Stomach (tissue), 9 donors: Measurements from ENCODE around the gene PIMREG. TPM values are rescaled to one million over a fixed set of nuclear protein-coding genes. Genes with fewer than 3 reads are reported as not detected.

Experiments used
- DNase-seq, 2 donors: peaks; one replicate each; pipeline versions ENCODE4 v3.0.0 to v3.0.0-alpha.2; 2013 to 2019
- H3K27ac ChIP-seq, 5 donors: fragments of 200-600 bp in 4 of 5; sonication (generic) in 4 of 5; one replicate each; pipeline ENCODE4 v1.5.1; 2013 to 2019; ENCODE audit warnings: mild to moderate bottlenecking in 1 of 5, moderate library complexity in 1 of 5
- H3K27me3 ChIP-seq, 3 donors: fragments of 200-600 bp; sonication (generic); one replicate each; pipeline ENCODE4 v1.5.1; 2017 to 2019; ENCODE audit warnings: mixed run types in 1 of 3
- H3K36me3 ChIP-seq, 4 donors: fragments of 200-600 bp; sonication (generic); 1 replicate in 3 of 4; 2 replicates in 1 of 4; pipeline ENCODE4 v1.5.1; 2016 to 2019
- H3K4me1 ChIP-seq, 4 donors: fragments of 200-600 bp; sonication (generic); one replicate each; pipeline ENCODE4 v1.5.1; 2016 to 2019
- H3K4me3 ChIP-seq, 4 donors: fragments of 200-600 bp; sonication (generic) in 3 of 4; one replicate each; pipeline ENCODE4 v1.5.1; 2016 to 2019; ENCODE audit warnings: mild to moderate bottlenecking in 1 of 4
- H3K9me3 ChIP-seq, 4 donors: fragments of 200-600 bp; sonication (generic); one replicate each; pipeline ENCODE4 v1.5.1; 2016 to 2019
- EP300 ChIP-seq: sonication (generic); formaldehyde crosslinking; IDR thresholded peaks from one replicate; pipeline ENCODE4 v1.6.1; 2017; ENCODE audit warnings: antibody characterized with exemption
- POLR2A ChIP-seq, 4 donors: fragments of 450-650 bp; IDR thresholded peaks; one replicate each; pipeline ENCODE4 v1.6.1; 2016; ENCODE audit warnings: antibody characterized with exemption in 4 of 4, control low read depth in 2 of 4, mild to moderate bottlenecking in 1 of 4, moderate library complexity in 1 of 4
- POLR2AphosphoS5 ChIP-seq, 3 donors: sonication (generic); formaldehyde crosslinking; IDR thresholded peaks; one replicate each; pipeline ENCODE4 v1.6.1; 2016; ENCODE audit warnings: antibody characterized with exemption in 3 of 3
- WGBS, 5 donors: extraction: QIAGEN DNeasy Blood & Tissue Kit in 3 of 5; methylation state at CpG; one replicate each; pipeline versions ENCODE4 v1.1.5 to v1.1.7; 2013 to 2018; 5-methylcytosine and 5-hydroxymethylcytosine counted together
- intact Hi-C: fragments of 100-400 bp; cut with DNase I; formaldehyde crosslinking; loops from one replicate; pipeline ENCODE4 v1.15.1; 2023; ENCODE audit warnings: low total_unique reads
- polyA plus RNA-seq, 3 donors: library from polyadenylated mRNA; stranded (reverse); fragments of 200-250 nt; gene quantifications; one replicate each; pipeline ENCODE4 v1.2.3, GENCODE V29; 2013
- total RNA-seq, 5 donors: library from RNA; depleted of rRNA; stranded (reverse); fragments of >200 nt; gene quantifications; one replicate each; pipeline versions ENCODE4 v1.1.0 to v1.2.3, GENCODE V29; 2014 to 2016
- TF ChIP-seq, protein P1 (sequence below), 7 experiments: fragments of 450-650 bp in 4 of 7; fragments of 200-600 bp in 3 of 7; sonication (generic) in 3 of 7; IDR thresholded peaks; one replicate each; pipeline ENCODE4 v1.5.1; 2016 to 2019; ENCODE audit warnings: antibody characterized with exemption in 7 of 7, control low read depth in 2 of 7, mild to moderate bottlenecking in 1 of 7
- donor health status: healthy with polysubstance abuse.
- donor health status: Bipolar disorder and iron deficiency.
- donor health status: healthy.

Gene PIMREG
- total and polyA plus RNA-seq, 8 donors = 0.76 to 8.5 (median 1.9) TPM

DNA sequence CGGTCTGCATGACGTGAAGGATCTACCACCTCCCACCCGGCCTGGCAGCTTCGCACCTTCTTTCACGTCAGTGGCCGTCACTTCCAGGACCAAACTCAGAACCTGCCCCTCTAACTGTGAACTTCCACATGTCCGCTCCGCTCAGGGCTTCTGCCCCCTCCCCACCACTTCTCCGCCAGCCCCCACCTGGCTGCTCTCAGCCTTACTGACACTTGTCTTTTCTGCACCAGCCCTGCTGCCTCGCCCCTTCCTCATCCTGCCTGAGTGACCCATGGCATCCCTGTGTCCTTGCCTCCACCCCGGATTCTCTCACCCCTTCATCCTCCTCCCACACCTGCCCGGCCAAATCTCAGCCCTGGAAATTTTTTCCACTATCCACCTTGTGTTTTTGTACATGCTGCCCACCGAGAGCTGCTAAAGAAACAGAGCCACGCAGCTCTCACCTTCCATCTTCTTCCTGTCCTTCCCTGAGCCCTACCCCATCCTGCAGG is 14.2 kb downstream of the PIMREG start:
- DNase-seq = no peak
- intact Hi-C loops = no loop called here
- Histone ChIP-seq H3K36me3 (peaks cover 0 to 19% (median 9%) of the 10 kb centered on the region in 4 donors), H3K27me3 (peaks cover 0 to 23% (median 10%) of the 10 kb centered on the region in 3 donors), H3K4me1 (peaks cover 17 to 36% (median 25%) of the 10 kb centered on the region in 4 donors), H3K9me3 (no peaks in the 10 kb centered on the region), H3K27ac (peak overlapping the region in 3 of 5 donors; percentile 38 to 80 (median 61)), H3K4me3 (no peak overlapping the region)
- TF ChIP-seq, protein P1, sequence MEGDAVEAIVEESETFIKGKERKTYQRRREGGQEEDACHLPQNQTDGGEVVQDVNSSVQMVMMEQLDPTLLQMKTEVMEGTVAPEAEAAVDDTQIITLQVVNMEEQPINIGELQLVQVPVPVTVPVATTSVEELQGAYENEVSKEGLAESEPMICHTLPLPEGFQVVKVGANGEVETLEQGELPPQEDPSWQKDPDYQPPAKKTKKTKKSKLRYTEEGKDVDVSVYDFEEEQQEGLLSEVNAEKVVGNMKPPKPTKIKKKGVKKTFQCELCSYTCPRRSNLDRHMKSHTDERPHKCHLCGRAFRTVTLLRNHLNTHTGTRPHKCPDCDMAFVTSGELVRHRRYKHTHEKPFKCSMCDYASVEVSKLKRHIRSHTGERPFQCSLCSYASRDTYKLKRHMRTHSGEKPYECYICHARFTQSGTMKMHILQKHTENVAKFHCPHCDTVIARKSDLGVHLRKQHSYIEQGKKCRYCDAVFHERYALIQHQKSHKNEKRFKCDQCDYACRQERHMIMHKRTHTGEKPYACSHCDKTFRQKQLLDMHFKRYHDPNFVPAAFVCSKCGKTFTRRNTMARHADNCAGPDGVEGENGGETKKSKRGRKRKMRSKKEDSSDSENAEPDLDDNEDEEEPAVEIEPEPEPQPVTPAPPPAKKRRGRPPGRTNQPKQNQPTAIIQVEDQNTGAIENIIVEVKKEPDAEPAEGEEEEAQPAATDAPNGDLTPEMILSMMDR (IDR thresholded peaks at IDR 0.05) = no peak
- TF ChIP-seq POLR2AphosphoS5 (IDR thresholded peaks at IDR 0.05) (no peak), EP300 (no peak), POLR2A (IDR thresholded peaks at IDR 0.05) (no peak)
- WGBS, 5 donors = 81 to 87% (median 85%) methylated on average over 14 of the region's 14 CpGs

DNA sequence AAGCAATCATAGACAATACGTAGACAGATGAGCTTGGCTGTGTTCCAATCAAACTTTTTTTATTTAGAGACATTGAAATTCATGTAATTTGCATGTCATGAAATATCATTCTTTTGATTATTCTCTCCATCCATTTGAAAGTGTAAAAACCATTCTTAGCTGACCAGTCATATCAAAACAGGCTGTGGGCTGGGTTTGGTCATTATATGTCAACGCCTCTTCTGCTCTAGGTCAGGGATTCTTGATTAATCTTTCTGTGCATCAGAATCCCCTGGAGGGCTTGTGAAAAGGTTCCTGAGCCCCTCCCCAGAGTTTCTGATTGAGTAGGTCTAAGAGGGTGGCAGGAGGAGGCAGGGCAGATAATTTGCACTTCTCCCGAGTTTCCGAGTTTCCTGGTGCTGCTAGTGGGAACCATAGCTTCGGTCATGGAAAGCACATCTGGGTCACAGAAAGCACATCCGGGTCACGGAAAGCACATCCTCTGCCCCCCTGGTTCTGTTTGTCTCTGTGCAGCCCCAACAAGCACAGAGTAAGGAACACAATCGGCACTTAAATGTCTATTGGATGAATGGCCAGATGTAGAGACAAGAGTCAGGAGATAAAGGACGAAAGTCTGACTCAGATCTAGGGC is 16.4 kb downstream of the PIMREG start:
- no peaks in the 10 kb centered on the region for H3K9me3 ChIP-seq
- H3K4me1 ChIP-seq = peaks cover 13 to 28% (median 17%) of the 10 kb centered on the region in 4 donors
- TF ChIP-seq, protein P1 (IDR thresholded peaks at IDR 0.05) = no peak
- TF ChIP-seq EP300 (no peak), POLR2AphosphoS5 (IDR thresholded peaks at IDR 0.05) (no peak), POLR2A (IDR thresholded peaks at IDR 0.05) (no peak)
- H3K36me3 ChIP-seq = peaks cover 0 to 37% (median 18%) of the 10 kb centered on the region in 4 donors
- H3K27me3 ChIP-seq = peaks cover 0 to 7% (median 0%) of the 10 kb centered on the region in 3 donors
- intact Hi-C loops = no loop called here
- no peak overlapping the region for H3K4me3 ChIP-seq
- 78 to 85% (median 81%) methylated on average over 9 of the region's 9 CpGs for WGBS, 5 donors
- DNase-seq = no peak
- no peak overlapping the region for H3K27ac ChIP-seq

DNA sequence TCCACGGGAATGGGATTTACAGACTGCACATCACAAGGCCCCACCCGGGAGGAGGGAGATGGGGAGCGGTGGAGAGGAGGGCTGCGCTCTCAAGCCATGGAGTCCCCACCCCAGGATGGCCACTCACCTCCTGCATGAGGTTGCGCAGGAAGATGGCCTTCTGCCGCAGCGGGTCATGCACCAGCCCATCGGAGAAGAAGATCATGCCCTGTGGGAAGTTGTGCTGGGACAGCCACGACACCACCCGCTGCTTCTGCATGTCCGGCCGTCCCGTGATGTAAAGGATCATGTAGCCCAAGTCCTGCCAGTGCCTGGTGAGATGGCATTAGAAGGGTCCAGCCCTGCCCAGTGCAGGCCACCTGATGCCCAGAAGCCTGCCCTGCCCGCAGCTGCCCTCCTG is 17.0 kb downstream of the PIMREG start:
- no peak overlapping the region for H3K27ac ChIP-seq
- H3K4me1 ChIP-seq = peaks cover 13 to 22% (median 17%) of the 10 kb centered on the region in 4 donors
- no peaks in the 10 kb centered on the region for H3K9me3 ChIP-seq
- H3K36me3 ChIP-seq = peaks cover 0 to 43% (median 18%) of the 10 kb centered on the region in 4 donors
- no peak for TF ChIP-seq POLR2AphosphoS5 (IDR thresholded peaks at IDR 0.05)
- no peak for TF ChIP-seq POLR2A (IDR thresholded peaks at IDR 0.05)
- TF ChIP-seq, protein P1 (IDR thresholded peaks at IDR 0.05) = no peak
- no peak for TF ChIP-seq EP300
- H3K27me3 ChIP-seq = peaks cover 0 to under 1% (median 0%) of the 10 kb centered on the region in 3 donors
- intact Hi-C loops = no loop called here
- no peak for DNase-seq
- no peak overlapping the region for H3K4me3 ChIP-seq
- 92 to 97% (median 95%) methylated on average over 14 of the region's 14 CpGs for WGBS, 5 donors

DNA sequence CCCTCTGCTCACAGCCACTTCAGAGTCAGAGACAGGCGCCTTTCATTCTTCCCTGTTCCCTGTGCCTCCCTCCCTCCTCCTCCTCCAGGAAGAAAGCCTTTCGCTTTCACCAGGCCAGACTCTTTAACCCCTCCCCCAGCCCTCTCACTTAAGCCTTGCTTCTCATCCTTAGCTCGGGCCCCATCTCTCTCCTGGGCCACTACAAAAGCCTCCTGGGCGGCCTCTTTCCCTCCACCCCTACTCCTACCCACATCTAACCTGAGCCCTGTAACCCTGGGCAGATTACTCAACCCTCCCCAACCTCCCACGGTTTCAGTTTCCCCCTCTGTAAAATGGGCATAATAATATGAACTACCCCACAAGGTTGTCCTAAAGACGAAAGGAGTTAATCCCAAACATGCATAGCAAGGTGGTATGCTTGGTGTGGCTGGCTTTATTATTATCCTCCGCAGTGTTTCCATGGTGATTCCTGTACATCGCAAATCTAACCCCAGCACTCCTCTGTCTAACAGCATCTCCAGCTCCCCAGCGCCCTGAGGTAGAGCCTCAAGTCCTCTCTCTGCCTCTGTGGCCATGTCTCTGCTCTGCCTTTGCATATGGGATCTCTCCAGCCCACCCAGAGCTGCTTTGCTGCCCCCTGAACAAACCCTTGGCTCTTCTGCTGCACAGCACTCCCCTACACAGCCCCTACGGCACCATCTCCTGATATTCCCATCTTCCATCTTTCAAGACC is 17.7 kb downstream of the PIMREG start:
- intact Hi-C loops = no loop called here
- Histone ChIP-seq H3K4me3 (no peak overlapping the region), H3K4me1 (peaks cover 10 to 17% (median 15%) of the 10 kb centered on the region in 4 donors), H3K9me3 (no peaks in the 10 kb centered on the region), H3K27ac (no peak overlapping the region), H3K36me3 (peaks cover 0 to 45% (median 18%) of the 10 kb centered on the region in 4 donors), H3K27me3 (no peaks in the 10 kb centered on the region)
- DNase-seq = no peak
- 78 to 85% (median 81%) methylated on average over 10 of the region's 10 CpGs for WGBS, 5 donors
- TF ChIP-seq POLR2AphosphoS5 (IDR thresholded peaks at IDR 0.05) (no peak), POLR2A (IDR thresholded peaks at IDR 0.05) (no peak), EP300 (no peak)
- TF ChIP-seq, protein P1 (IDR thresholded peaks at IDR 0.05) = no peak
